ENCODE measurements around the gene NACC2.

- TF ChIP-seq CTCF (IDR thresholded peaks at IDR 0.05), result no peak
- no peak for TF ChIP-seq EZH2phosphoT487 (IDR thresholded peaks at IDR 0.05)
- TF ChIP-seq EZH2 (IDR thresholded peaks at IDR 0.05), result no peak
Measured at GRCh38 chr9:136140046-136140445, 45.0 kb upstream of the NACC2 start.

All from neural progenitor cell (in vitro differentiated cells).